ENCODE data around the gene SLC43A1.

DNA sequence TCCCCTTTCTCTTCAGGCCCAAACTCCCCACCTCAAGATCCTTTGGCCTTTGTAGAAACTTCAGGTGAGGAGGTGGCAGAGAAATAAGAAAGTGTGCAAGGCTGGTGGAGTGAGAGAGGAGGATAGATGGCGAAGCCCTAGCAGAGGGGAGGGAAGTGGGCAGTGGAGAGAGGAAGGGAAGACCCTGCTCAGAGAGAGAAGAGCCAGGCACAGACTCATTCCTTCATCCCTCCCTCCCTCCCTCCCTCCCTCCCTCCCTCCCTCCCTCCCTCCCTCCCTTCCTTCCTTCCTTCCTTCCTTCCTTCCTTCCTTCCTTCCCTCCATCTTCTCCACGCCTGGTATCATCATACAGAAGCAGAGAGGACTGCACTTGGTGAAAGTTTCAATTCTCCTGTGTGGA is 34.2 kb downstream of the SLC43A1 start:
- TF ChIP-seq, protein P1, sequence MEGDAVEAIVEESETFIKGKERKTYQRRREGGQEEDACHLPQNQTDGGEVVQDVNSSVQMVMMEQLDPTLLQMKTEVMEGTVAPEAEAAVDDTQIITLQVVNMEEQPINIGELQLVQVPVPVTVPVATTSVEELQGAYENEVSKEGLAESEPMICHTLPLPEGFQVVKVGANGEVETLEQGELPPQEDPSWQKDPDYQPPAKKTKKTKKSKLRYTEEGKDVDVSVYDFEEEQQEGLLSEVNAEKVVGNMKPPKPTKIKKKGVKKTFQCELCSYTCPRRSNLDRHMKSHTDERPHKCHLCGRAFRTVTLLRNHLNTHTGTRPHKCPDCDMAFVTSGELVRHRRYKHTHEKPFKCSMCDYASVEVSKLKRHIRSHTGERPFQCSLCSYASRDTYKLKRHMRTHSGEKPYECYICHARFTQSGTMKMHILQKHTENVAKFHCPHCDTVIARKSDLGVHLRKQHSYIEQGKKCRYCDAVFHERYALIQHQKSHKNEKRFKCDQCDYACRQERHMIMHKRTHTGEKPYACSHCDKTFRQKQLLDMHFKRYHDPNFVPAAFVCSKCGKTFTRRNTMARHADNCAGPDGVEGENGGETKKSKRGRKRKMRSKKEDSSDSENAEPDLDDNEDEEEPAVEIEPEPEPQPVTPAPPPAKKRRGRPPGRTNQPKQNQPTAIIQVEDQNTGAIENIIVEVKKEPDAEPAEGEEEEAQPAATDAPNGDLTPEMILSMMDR (IDR thresholded peaks at IDR 0.05), result no peak
- no peak for TF ChIP-seq POLR2AphosphoS5 (IDR thresholded peaks at IDR 0.05)

All from sigmoid colon (tissue), 4 donors.